T-helper 1 cell treated with Interleukin-12 subunit alpha and Interleukin-12 subunit beta and Interleukin-4 antibody, amounts not matched to agents 30 μg/mL and 1 μg/mL, for 36 hours (primary cell): ENCODE measurements around the gene CDK10.
"Not testable (repeated sequence)": the region's sequence is repeated elsewhere in the genome, so short reads cannot be mapped to it uniquely, and the experiment has no call there.

Experiments
- H3K27ac Mint-ChIP-seq: one replicate; pipeline ENCODE4 v1.8.0; 2021; ENCODE audit warnings: mild to moderate bottlenecking, mixed read lengths
- H3K27me3 Mint-ChIP-seq: one replicate; pipeline ENCODE4 v1.8.0; 2021; ENCODE audit warnings: low read depth, mixed read lengths
- H3K36me3 Mint-ChIP-seq: one replicate; pipeline ENCODE4 v1.8.0; 2021; ENCODE audit warnings: low read depth, mixed read lengths
- H3K4me1 Mint-ChIP-seq: one replicate; pipeline ENCODE4 v1.8.0; 2021; ENCODE audit warnings: low read depth, mixed read lengths
- H3K4me3 Mint-ChIP-seq: one replicate; pipeline ENCODE4 v1.8.0; 2021; ENCODE audit warnings: mild to moderate bottlenecking, moderate library complexity, mixed read lengths
- H3K9me3 Mint-ChIP-seq: one replicate; pipeline ENCODE4 v1.8.0; 2021; ENCODE audit warnings: mixed read lengths

Gene CDK10

DNA sequence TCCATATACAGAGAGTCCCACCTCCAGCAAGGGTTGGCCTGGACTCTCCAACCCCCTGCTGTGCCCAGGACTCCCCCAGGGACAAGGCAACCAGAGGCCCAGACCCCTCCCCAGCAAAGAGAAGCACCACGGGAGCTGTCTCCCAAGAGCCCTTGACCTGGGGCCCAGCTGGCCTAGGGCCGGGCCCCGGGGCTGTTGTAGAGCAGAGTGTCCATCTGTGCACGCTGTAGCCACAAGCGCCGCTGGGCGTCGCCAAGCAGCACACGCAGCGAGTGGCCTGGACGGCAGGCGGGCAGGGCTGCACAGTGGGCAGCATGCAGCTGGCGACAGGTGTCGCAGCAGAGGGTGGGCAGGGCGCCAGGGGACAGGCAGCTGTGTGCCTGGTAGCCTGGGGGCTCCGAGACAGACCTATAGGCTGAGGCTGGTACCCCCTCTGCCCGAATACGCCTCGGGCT, 10.7 kb downstream of the CDK10 start:
- H3K9me3 Mint-ChIP-seq, result no peaks in the 10 kb centered on the region
- H3K27me3 Mint-ChIP-seq, result no peaks in the 10 kb centered on the region
- H3K36me3 Mint-ChIP-seq, result peaks cover 5% of the 10 kb centered on the region
- no peak overlapping the region for H3K4me3 Mint-ChIP-seq
- no peak overlapping the region for H3K27ac Mint-ChIP-seq
- peaks cover 8% of the 10 kb centered on the region for H3K4me1 Mint-ChIP-seq

DNA sequence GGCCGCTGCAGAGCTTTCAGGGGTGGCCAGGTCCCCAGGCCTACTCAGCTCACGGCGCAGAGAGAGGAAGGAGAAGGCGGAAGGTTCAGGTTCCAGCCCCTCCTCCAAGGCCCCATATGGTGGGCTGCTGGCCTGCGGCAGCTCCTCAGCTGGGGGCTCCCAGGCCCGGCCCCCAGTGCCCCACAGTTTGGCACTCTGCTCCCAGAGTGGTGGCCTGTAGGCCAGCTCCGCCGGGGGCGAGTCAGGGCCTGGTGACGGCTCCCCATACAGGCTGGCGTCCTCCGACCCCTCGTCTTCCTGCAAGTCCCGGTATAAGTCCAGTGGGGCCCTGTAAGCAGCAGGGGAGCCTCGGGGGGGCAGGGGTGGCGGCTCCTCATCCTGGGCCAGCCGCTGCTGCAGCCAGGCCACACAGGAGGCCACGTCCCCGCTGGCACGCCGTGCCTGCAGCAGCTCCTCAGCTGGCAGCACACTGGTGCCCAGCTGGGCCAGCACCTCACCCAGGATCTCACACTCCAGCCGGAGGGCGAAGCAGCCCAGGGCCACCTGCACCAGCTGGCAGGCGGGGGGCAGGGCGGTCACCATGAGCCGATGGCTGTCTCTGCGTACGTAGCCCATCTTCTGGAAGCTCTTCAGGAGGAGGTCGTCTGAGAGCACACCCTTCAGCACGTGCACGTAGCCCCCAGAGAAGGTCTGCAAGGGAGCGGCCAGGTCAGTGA, 11.3 kb downstream of the CDK10 start:
- Mint-ChIP-seq H3K9me3 (no peaks in the 10 kb centered on the region), H3K27me3 (no peaks in the 10 kb centered on the region), H3K27ac (no peak overlapping the region), H3K36me3 (peaks cover 5% of the 10 kb centered on the region), H3K4me1 (peaks cover 8% of the 10 kb centered on the region), H3K4me3 (no peak overlapping the region)

DNA sequence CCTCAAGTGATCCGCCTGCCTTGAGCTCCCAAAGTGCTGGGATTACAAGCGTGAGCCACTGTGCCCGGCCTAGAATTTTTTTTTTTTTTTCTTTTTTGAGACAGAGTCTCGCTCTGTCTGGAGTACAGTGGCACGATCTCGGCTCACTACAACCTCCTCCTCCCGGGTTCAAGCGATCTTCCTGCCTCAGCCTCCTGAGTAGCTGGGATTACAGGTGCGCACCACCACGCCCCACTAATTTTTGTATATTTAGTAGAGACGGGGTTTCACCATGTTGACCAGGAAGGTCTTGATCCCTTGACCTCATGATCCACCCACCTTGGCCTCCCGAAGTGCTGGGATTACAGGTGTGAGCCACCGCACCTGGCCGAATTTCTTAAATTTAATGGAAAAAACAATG, 12.2 kb downstream of the CDK10 start:
- H3K9me3 Mint-ChIP-seq, H3K4me3 Mint-ChIP-seq, H3K4me1 Mint-ChIP-seq: not testable (repeated sequence)

DNA sequence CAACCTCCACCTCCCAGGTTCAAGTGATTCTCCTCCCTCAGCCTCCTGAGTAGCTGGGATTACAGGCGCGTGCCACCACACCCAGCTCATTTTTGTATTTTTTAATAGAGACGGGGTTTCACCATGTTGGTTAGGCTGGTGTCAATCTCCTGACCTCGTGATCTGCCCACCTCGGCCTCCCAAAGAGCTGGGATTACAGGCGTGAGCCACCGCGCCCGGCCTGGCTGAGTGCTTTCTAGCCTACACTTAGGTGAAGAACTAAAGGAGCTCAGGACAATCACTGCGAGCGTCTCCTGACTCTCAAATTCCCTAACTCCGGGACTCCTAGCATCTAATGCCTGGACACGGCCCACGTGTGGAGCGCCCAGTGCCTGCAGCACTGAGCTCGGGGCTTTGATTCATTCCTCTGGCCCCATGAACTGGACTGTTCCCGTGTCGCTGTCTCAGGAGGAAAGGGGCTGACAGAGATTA, 13.2 kb downstream of the CDK10 start:
- not testable (repeated sequence) for H3K36me3 Mint-ChIP-seq, H3K27me3 Mint-ChIP-seq, H3K9me3 Mint-ChIP-seq, H3K4me1 Mint-ChIP-seq
- H3K27ac Mint-ChIP-seq, result peak overlapping the region; percentile 59
- peak overlapping the region; percentile 56 for H3K4me3 Mint-ChIP-seq

More for the DNA sequence above, 12.2 kb downstream of the CDK10 start:
- not testable (repeated sequence) for H3K36me3 Mint-ChIP-seq, H3K27me3 Mint-ChIP-seq, H3K27ac Mint-ChIP-seq

DNA sequence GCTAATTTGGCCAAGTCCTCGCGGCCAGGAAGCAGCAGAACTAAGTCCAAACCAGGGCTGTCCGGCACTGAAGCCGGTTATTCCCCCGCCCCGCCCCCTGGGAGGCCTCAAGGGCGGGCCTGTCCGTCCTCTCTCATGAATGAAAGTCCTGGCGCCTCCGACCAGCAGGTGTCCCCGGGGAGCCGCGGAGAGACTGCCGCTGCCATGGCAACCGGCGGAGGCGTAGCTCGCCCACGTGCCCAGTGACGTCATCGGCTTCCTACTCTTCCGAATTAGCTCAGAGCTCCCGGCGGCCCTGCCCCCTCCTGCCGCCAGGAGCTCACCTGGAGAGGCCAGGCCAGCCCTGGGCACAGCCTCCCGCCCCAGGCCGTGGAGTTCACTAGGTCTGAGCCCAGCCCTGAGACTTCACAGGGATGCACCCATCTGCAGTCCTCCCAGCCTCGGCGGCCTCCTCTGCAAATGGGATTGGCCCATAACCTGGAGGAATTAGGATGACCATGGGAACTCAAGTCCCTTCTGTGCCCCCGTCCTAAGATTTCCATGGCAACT, 13.7 kb downstream of the CDK10 start:
- peaks cover 8% of the 10 kb centered on the region for H3K4me1 Mint-ChIP-seq
- no peaks in the 10 kb centered on the region for H3K9me3 Mint-ChIP-seq
- H3K27ac Mint-ChIP-seq, result peak overlapping the region; percentile 59
- H3K27me3 Mint-ChIP-seq, result no peaks in the 10 kb centered on the region
- H3K4me3 Mint-ChIP-seq, result peak overlapping the region; percentile 56
- no peaks in the 10 kb centered on the region for H3K36me3 Mint-ChIP-seq

DNA sequence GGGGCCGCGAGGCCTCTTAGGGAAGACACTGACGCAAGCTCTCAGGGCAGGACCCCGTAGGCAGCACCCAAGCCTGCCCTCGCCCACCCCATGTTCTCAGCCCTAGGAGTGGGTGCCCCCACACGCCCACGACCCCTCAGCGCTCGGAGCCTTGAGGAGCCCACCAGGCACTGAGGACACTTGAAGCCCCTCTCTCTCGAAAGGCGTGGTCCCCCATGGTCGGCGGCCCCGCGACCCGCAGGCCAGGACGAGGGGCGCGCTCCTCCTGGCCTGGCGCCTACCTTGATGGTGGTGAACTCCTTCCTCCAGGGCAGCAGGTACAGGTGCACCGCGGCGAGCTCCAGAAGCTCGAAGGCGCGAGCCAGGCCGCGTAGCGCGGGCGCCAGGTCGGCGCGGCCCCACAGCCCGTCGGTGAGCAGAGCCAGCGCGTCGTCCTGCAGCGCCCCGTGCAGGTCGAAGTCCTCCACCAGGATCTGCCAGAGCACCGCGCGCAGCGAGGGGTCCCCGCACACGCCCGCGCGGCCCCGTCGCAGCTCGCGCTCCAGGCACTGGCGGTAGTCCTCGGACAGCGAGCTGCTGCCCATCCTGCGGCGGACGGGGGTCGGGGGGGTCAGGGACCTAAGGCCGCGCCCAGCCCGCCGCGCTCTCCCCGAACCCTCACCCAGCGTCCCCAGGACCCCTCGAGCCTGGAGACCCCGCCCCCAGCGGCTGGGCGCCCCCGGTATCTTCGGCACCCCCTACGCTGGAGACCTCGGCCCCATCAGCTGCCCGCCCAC, 14.3 kb downstream of the CDK10 start:
- Mint-ChIP-seq H3K9me3 (no peaks in the 10 kb centered on the region), H3K27me3 (no peaks in the 10 kb centered on the region), H3K4me1 (peaks cover 9% of the 10 kb centered on the region), H3K4me3 (peak overlapping the region; percentile 79), H3K27ac (peak overlapping the region; percentile 59), H3K36me3 (no peaks in the 10 kb centered on the region)

DNA sequence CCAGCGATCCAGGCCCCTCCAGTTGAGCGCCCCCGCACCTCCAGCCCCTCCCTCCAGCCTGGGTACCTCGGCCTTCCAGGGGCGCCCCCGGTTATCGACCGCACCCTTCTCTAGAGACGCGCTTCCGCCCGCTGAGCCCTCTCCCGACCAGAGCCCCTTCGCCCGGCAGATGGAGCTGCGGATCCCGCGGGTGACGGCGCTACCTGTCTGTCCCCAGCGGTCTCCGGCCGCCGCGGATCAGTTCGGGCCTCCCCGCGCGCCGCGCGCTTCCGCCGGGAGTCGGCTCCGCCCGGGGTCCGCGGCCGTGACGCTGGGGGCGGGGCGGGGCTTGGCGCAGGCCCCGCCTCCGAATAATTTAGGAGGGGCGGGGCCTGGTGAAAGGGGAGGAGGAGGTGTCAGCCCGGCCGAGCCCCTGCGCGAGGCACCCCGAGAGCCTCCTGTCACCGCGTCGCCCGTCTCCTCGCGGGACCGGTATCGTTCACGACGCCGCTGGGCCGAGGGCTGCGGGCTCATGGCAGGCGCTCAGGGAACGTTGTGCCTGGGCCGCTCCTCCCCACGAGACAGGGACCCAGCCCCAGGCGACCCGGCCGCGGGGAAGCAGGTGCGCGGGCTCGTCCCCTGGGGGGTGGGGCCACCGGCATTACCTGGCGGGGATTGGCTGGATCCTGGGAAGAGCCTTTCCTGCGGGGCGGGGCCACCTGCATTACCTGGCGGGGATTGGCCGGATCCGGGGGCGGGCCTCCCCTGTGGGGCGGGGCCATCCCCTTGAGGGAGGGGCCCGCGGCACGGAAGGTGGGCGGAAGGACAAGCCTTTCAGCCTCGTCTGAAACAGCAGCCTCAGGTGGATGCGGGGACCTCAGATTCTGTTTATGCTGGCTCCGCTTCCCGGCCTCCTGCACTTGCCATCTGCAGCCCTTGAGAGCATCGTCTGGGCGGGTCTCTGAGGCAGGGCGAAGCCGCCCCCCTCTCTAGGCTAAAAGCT, 15.2 kb downstream of the CDK10 start, which contains the start of gene SPATA2L:
Gene SPATA2L, minus strand, starts transcription at position 281 of the 982 bp plus-strand sequence. CDS start 473 bp downstream, outside the sequence.
- peak within 1 kb of the TSS; percentile 83 for H3K27ac Mint-ChIP-seq

DNA sequence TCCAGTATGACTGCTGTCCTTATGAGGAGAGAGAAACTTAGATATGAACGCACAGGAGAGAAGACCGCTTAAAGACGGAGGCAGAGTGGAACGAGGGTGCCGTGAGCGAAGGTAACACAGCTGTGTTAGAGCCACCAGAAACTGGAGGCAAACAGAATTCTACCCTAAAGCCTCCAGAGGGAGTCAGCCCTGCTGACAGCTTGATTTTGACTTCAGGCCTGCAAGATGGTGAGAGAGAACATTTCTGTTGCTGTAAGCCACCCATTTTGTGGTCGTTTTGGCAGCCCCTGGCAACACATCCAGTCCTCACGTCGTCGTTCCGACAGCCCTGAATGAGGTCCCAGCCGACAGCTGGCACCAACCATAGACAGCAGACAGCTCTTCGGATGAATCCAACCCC, 17.8 kb downstream of the CDK10 start:
- H3K27ac Mint-ChIP-seq, result no peak overlapping the region
- H3K4me3 Mint-ChIP-seq, result no peak overlapping the region

More for the DNA sequence above, 15.2 kb downstream of the CDK10 start, which contains the start of gene SPATA2L:
- peaks cover 11% of the 10 kb centered on the region for H3K4me1 Mint-ChIP-seq
- H3K27me3 Mint-ChIP-seq, result no peaks in the 10 kb centered on the region
- H3K9me3 Mint-ChIP-seq, result no peaks in the 10 kb centered on the region
- no peaks in the 10 kb centered on the region for H3K36me3 Mint-ChIP-seq
- H3K4me3 Mint-ChIP-seq, result peak within 1 kb of the TSS; percentile 79

DNA sequence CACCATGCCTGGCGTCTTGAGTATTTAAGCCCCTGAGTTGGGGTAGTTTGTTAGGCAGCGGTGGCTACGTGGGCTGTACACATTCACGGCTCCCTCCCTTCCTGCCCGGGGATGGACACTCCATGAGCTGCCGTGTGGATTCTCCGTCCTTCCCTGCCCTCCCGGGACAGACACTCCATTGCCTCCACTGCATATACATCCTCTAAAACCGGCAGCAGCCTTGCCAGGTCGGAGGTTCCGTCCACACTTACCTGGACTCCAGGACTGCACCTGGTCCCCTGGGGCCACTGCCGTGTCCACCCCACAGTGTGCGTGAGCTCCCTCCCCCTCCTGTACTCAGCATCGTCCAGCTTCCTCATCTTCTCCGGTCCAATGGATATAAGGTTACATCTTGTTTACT, 18.5 kb downstream of the CDK10 start:
- H3K36me3 Mint-ChIP-seq, result no peaks in the 10 kb centered on the region
- H3K4me1 Mint-ChIP-seq, result peaks cover 9% of the 10 kb centered on the region
- no peaks in the 10 kb centered on the region for H3K27me3 Mint-ChIP-seq
- no peak overlapping the region for H3K4me3 Mint-ChIP-seq
- no peak overlapping the region for H3K27ac Mint-ChIP-seq
- H3K9me3 Mint-ChIP-seq, result no peaks in the 10 kb centered on the region

More for the DNA sequence above, 17.8 kb downstream of the CDK10 start:
- Mint-ChIP-seq H3K4me1 (peaks cover 11% of the 10 kb centered on the region), H3K9me3 (no peaks in the 10 kb centered on the region), H3K27me3 (no peaks in the 10 kb centered on the region), H3K36me3 (no peaks in the 10 kb centered on the region)

DNA sequence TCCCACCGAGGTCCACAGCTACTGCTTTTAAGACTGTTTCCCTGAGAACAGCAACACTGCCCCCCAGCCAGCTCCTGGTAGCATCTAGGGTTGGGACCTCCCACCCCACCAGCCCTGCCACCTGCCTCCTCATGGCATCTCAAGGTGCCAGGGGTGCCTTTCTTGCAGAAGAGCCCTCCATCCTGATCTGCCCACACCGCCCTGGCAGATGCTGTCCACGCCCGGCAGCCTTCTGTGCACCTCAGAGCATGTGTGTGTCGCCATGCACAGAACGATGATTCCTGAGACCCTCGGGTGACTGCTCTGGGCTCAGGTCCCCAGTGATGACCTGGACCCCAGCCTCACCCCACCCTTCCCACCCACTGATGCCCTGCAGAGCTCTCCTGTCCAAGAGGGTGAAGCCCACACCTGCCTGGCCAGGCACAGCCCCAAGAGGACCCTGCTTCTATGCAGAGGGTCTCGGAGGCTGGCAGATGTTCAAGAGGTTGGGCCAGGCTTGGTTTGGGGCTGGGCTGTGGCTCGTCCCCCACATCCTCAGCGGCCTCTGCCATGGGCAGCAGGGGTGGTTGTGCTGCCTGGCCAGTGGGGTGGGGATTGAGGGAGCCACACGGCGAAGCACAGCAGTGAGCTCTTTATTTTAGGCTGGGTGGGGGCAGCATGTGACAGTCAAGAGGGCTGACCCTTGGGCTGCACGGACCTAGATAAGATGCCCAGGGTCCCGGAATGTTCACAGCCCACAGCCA, 20.2 kb downstream of the CDK10 start:
- peaks cover 4% of the 10 kb centered on the region for H3K4me1 Mint-ChIP-seq
- H3K4me3 Mint-ChIP-seq, result no peak overlapping the region
- no peaks in the 10 kb centered on the region for H3K9me3 Mint-ChIP-seq
- H3K27ac Mint-ChIP-seq, result no peak overlapping the region
- H3K36me3 Mint-ChIP-seq, result no peaks in the 10 kb centered on the region
- H3K27me3 Mint-ChIP-seq, result no peaks in the 10 kb centered on the region

DNA sequence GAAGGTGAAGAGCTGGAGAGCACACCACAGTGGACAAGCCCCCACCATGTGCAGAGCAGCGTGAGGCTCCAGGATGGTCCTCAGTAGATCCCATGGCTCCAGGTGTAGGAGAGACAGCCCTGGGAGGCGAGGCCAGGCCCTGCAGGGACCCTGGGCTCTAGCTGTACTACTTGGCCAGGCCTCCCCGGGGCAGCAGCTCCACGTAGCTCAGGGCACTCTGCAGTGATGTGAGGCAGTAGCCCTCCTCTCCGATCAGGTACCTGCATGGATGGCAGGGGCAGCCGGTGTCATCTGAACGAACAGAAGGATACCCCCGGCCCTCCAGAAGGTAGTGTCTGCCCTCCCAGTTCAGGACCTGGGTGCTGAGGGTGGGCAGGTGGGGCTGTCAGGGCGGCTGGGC, 21.2 kb downstream of the CDK10 start:
- no peak overlapping the region for H3K27ac Mint-ChIP-seq
- no peaks in the 10 kb centered on the region for H3K36me3 Mint-ChIP-seq
- peaks cover 4% of the 10 kb centered on the region for H3K4me1 Mint-ChIP-seq
- H3K9me3 Mint-ChIP-seq, result no peaks in the 10 kb centered on the region
- H3K27me3 Mint-ChIP-seq, result no peaks in the 10 kb centered on the region
- no peak overlapping the region for H3K4me3 Mint-ChIP-seq

DNA sequence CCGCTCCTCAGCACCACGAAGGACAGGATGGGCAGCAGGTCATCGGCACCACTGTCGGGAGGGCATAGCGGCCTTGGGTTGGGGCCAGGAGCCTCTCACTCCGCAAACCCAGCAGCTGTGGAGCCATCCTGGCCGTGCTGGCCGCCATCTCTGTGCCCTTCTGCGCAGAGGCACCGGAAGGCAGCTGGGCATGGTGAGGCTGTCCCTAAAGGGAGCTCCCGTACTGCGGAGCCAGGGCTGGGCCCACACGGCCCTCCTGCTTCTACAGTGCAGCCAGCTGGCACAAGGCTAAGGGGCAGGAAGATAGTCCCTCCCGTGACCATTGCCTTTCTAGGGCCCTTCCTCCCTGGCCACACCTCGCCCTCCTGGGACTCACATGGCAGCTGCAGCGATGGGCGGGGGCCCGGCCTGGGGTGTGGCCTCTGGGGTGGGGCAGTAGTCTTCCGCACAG, 22.0 kb downstream of the CDK10 start:
- Mint-ChIP-seq H3K36me3 (no peaks in the 10 kb centered on the region), H3K9me3 (no peaks in the 10 kb centered on the region)

DNA sequence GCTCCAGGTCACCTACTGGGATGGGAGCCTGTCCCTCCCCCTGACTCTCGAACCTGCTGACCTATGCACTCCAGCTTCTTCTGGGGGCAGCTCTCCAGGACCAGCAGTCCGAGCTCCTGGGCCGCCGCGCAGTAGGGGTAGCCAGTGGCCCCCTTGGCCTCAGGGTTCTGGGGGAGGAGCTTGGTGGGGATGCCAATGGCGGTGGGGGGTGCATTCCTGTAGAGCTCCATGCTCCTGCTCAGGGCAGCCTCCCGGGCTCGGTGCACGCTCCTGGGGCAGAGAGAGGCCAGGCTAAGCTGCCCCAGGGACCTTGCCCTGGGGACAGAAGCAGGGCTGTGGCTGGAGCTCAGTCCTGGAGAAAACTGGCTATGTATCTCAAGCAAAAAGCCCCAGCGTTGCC, 22.7 kb downstream of the CDK10 start:
- Mint-ChIP-seq H3K4me1 (peaks cover 4% of the 10 kb centered on the region), H3K36me3 (no peaks in the 10 kb centered on the region), H3K27me3 (no peaks in the 10 kb centered on the region), H3K4me3 (no peak overlapping the region), H3K27ac (no peak overlapping the region), H3K9me3 (no peaks in the 10 kb centered on the region)

More for the DNA sequence above, 22.0 kb downstream of the CDK10 start:
- no peaks in the 10 kb centered on the region for H3K27me3 Mint-ChIP-seq
- H3K27ac Mint-ChIP-seq, result no peak overlapping the region
- peaks cover 4% of the 10 kb centered on the region for H3K4me1 Mint-ChIP-seq
- no peak overlapping the region for H3K4me3 Mint-ChIP-seq
